ENCODE measurements around the gene LRBA.

- TF ChIP-seq CTCF (IDR thresholded peaks at IDR 0.05) = no peak
- TF ChIP-seq, protein P1, sequence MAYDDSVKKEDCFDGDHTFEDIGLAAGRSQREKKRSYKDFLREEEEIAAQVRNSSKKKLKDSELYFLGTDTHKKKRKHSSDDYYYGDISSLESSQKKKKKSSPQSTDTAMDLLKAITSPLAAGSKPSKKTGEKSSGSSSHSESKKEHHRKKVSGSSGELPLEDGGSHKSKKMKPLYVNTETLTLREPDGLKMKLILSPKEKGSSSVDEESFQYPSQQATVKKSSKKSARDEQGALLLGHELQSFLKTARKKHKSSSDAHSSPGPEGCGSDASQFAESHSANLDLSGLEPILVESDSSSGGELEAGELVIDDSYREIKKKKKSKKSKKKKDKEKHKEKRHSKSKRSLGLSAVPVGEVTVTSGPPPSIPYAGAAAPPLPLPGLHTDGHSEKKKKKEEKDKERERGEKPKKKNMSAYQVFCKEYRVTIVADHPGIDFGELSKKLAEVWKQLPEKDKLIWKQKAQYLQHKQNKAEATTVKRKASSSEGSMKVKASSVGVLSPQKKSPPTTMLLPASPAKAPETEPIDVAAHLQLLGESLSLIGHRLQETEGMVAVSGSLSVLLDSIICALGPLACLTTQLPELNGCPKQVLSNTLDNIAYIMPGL (CRISPR knock-in tag; IDR thresholded peaks at IDR 0.05) = no peak
- TF ChIP-seq SP1 (CRISPR knock-in tag; conservative IDR thresholded peaks at IDR 0.05) = no peak
- TF ChIP-seq TP53 (CRISPR knock-in tag; IDR thresholded peaks at IDR 0.05) = no peak
- no peak for TF ChIP-seq NFYB (CRISPR knock-in tag; conservative IDR thresholded peaks at IDR 0.05; ENCODE audit: low read depth)
- TF ChIP-seq ZMAT4 (CRISPR knock-in tag; IDR thresholded peaks at IDR 0.05) = no peak
- no peak for TF ChIP-seq MYBL2 (CRISPR knock-in tag; IDR thresholded peaks at IDR 0.05)
- TF ChIP-seq, protein P2, sequence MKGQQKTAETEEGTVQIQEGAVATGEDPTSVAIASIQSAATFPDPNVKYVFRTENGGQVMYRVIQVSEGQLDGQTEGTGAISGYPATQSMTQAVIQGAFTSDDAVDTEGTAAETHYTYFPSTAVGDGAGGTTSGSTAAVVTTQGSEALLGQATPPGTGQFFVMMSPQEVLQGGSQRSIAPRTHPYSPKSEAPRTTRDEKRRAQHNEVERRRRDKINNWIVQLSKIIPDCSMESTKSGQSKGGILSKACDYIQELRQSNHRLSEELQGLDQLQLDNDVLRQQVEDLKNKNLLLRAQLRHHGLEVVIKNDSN (CRISPR knock-in tag; IDR thresholded peaks at IDR 0.05) = no peak
- TF ChIP-seq CREM (CRISPR knock-in tag; IDR thresholded peaks at IDR 0.05) = no peak
- TF ChIP-seq E2F5 (CRISPR knock-in tag; IDR thresholded peaks at IDR 0.05) = no peak
- TF ChIP-seq, protein P3, sequence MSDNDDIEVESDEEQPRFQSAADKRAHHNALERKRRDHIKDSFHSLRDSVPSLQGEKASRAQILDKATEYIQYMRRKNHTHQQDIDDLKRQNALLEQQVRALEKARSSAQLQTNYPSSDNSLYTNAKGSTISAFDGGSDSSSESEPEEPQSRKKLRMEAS (CRISPR knock-in tag; IDR thresholded peaks at IDR 0.05) = no peak
- TF ChIP-seq, protein P4, sequence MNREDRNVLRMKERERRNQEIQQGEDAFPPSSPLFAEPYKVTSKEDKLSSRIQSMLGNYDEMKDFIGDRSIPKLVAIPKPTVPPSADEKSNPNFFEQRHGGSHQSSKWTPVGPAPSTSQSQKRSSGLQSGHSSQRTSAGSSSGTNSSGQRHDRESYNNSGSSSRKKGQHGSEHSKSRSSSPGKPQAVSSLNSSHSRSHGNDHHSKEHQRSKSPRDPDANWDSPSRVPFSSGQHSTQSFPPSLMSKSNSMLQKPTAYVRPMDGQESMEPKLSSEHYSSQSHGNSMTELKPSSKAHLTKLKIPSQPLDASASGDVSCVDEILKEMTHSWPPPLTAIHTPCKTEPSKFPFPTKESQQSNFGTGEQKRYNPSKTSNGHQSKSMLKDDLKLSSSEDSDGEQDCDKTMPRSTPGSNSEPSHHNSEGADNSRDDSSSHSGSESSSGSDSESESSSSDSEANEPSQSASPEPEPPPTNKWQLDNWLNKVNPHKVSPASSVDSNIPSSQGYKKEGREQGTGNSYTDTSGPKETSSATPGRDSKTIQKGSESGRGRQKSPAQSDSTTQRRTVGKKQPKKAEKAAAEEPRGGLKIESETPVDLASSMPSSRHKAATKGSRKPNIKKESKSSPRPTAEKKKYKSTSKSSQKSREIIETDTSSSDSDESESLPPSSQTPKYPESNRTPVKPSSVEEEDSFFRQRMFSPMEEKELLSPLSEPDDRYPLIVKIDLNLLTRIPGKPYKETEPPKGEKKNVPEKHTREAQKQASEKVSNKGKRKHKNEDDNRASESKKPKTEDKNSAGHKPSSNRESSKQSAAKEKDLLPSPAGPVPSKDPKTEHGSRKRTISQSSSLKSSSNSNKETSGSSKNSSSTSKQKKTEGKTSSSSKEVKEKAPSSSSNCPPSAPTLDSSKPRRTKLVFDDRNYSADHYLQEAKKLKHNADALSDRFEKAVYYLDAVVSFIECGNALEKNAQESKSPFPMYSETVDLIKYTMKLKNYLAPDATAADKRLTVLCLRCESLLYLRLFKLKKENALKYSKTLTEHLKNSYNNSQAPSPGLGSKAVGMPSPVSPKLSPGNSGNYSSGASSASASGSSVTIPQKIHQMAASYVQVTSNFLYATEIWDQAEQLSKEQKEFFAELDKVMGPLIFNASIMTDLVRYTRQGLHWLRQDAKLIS (CRISPR knock-in tag; IDR thresholded peaks at IDR 0.05; ENCODE audit: borderline replicate concordance) = no peak
- TF ChIP-seq, protein P5, sequence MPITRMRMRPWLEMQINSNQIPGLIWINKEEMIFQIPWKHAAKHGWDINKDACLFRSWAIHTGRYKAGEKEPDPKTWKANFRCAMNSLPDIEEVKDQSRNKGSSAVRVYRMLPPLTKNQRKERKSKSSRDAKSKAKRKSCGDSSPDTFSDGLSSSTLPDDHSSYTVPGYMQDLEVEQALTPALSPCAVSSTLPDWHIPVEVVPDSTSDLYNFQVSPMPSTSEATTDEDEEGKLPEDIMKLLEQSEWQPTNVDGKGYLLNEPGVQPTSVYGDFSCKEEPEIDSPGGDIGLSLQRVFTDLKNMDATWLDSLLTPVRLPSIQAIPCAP (CRISPR knock-in tag; IDR thresholded peaks at IDR 0.05) = no peak
Observed at GRCh38 chr4:150931796-150932195, 83.3 kb downstream of the LRBA start.
